A549 (cell line): ENCODE results near the gene APP. TPM values are rescaled to one million over a fixed set of nuclear protein-coding genes. Genes with fewer than 3 reads are reported as not detected.

Experiments used
- ATAC-seq, 2 experiments: fragments of 200-7000 bp in 1 of 2; fragments of >200 bp in 1 of 2; cut with Nextera tagmentation in 1 of 2; cut with Tn5 transposase in 1 of 2; 3 replicates each; pipeline versions ENCODE4 v1.8.0 to v1.9.1; 2018 to 2020; ENCODE audit warnings: mild to moderate bottlenecking in 1 of 2, moderate library complexity in 1 of 2
- CTCF ChIA-PET: fragments of 300-600 bp; sonication (Branson Sonifier 250); formaldehyde crosslinking; extraction: SDS; loops from one replicate; lab custom pipeline; 2021; ENCODE audit warnings: antibody characterized with exemption, inconsistent platforms; lab: Yijun Ruan, JAX
- POLR2A ChIA-PET: fragments of 350-600 bp; formaldehyde crosslinking; extraction: SDS; loops from one replicate; lab custom pipeline; 2021; ENCODE audit warnings: antibody characterized with exemption, inconsistent platforms; lab: Yijun Ruan, JAX
- DNase-seq, 2 experiments: peaks; one replicate each; pipeline versions ENCODE4 v3.0.0 to v3.0.0-alpha.2; 2011 to 2016; ENCODE audit warnings: low read depth in 1 of 2, low spot score in 1 of 2
- FAIRE-seq: peaks from 2 replicates; lab custom pipeline; 2011; peaks lifted over from hg19 to GRCh38; lab: Jason Lieb, UNC
- H3K27ac ChIP-seq, 2 experiments: fragments of >200 bp; sonication (Bioruptor Twin); formaldehyde crosslinking; 3 replicates each; pipeline ENCODE4 v1.5.1; 2016 to 2017
- H3K4me1 ChIP-seq: fragments of >200 bp; sonication (Bioruptor Twin); formaldehyde crosslinking; 3 replicates; pipeline ENCODE4 v1.6.1; 2016
- H3K4me2 ChIP-seq: fragments of >200 bp; sonication (Bioruptor Twin); formaldehyde crosslinking; 3 replicates; pipeline ENCODE4 v1.6.1; 2016
- H3K4me3 ChIP-seq: fragments of >200 bp; sonication (Bioruptor Twin); formaldehyde crosslinking; 3 replicates; pipeline ENCODE4 v1.5.1; 2016
- H3K9me3 ChIP-seq: fragments of >200 bp; sonication (Bioruptor Twin); formaldehyde crosslinking; 3 replicates; pipeline ENCODE4 v1.6.1; 2016
- BCL3 ChIP-seq: fragments of >200 bp; sonication (Bioruptor Twin); formaldehyde crosslinking; IDR thresholded peaks from 3 replicates; pipeline ENCODE4 v1.6.1; 2016
- BHLHE40 ChIP-seq: IDR thresholded peaks from 2 replicates; pipeline ENCODE4 v1.6.1; 2012; ENCODE audit warnings: low read depth, low read length, inconsistent platforms
- CBX2 ChIP-seq: fragments of 200-600 bp; sonication (generic); IDR thresholded peaks from 2 replicates; pipeline ENCODE4 v1.6.1; 2016; ENCODE audit warnings: low read depth, mild to moderate bottlenecking, borderline replicate concordance
- CBX8 ChIP-seq: fragments of 200-600 bp; sonication (generic); IDR thresholded peaks from 2 replicates; pipeline ENCODE4 v1.6.1; 2016
- CTCF ChIP-seq: fragments of >200 bp; sonication (Bioruptor Twin); formaldehyde crosslinking; IDR thresholded peaks from 3 replicates; pipeline ENCODE4 v1.5.1; 2016
- E2F6 ChIP-seq: IDR thresholded peaks from 2 replicates; pipeline ENCODE4 v1.6.1; 2012; ENCODE audit warnings: low read depth, borderline replicate concordance
- EHMT2 ChIP-seq: fragments of 200-600 bp; sonication (generic); IDR thresholded peaks from 2 replicates; pipeline ENCODE4 v1.6.1; 2016; ENCODE audit warnings: antibody characterized with exemption, low read depth, mild to moderate bottlenecking, moderate library complexity
- ESRRA ChIP-seq: fragments of 150-350 bp; IDR thresholded peaks from 2 replicates; pipeline ENCODE4 v1.6.1; 2014; ENCODE audit warnings: mild to moderate bottlenecking, low read length, borderline replicate concordance
- FOSL2 ChIP-seq, 2 experiments: fragments of 450-650 bp in 1 of 2; fragments of >200 bp in 1 of 2; sonication (Bioruptor Twin) in 1 of 2; formaldehyde crosslinking; IDR thresholded peaks; 2 replicates each; pipeline versions ENCODE4 v1.5.0 to v1.6.1; 2016 to 2020; ENCODE audit warnings: mild to moderate bottlenecking in 1 of 2, moderate library complexity in 1 of 2
- FOXS1 ChIP-seq: fragments of 250-450 bp; sonication (Bioruptor Pico); IDR thresholded peaks from 2 replicates; pipeline ENCODE4 v1.5.0; 2020; ENCODE audit warnings: mild to moderate bottlenecking, moderate library complexity
- HDAC2 ChIP-seq: fragments of 200-600 bp; sonication (generic); IDR thresholded peaks from 2 replicates; pipeline ENCODE4 v1.6.1; 2016
- HOXB5 ChIP-seq: fragments of 250-450 bp; sonication (Bioruptor Pico); IDR thresholded peaks from 2 replicates; pipeline ENCODE4 v1.5.0; 2020; ENCODE audit warnings: mild to moderate bottlenecking, moderate library complexity
- JUN ChIP-seq, 2 experiments: fragments of >200 bp; sonication (Bioruptor Twin); formaldehyde crosslinking; IDR thresholded peaks; 2 replicates in 1 of 2; 3 replicates in 1 of 2; pipeline ENCODE4 v1.6.1; 2016 to 2017
- JUNB ChIP-seq: fragments of >200 bp; sonication (Bioruptor Twin); formaldehyde crosslinking; IDR thresholded peaks from 2 replicates; pipeline ENCODE4 v1.6.1; 2016
- KDM1A ChIP-seq: fragments of 200-600 bp; sonication (generic); IDR thresholded peaks from 2 replicates; pipeline ENCODE4 v1.6.1; 2016; ENCODE audit warnings: low read depth, mild to moderate bottlenecking
- KDM5A ChIP-seq: fragments of 200-600 bp; sonication (generic); IDR thresholded peaks from 2 replicates; pipeline ENCODE4 v1.6.1; 2016; ENCODE audit warnings: antibody characterized with exemption, mild to moderate bottlenecking
- MAX ChIP-seq: IDR thresholded peaks from 2 replicates; pipeline ENCODE4 v1.6.1; 2012
- MAZ ChIP-seq: fragments of 150-350 bp; IDR thresholded peaks from 2 replicates; pipeline ENCODE4 v1.6.1; 2014; ENCODE audit warnings: antibody characterized with exemption, low read depth, low read length, borderline replicate concordance
- MYC ChIP-seq: IDR thresholded peaks from 2 replicates; pipeline ENCODE4 v1.6.1; 2012; ENCODE audit warnings: mild to moderate bottlenecking, inconsistent platforms, low read length, improper control_type of control experiment, borderline replicate concordance
- NFE2L2 ChIP-seq: fragments of 150-350 bp; conservative IDR thresholded peaks from 2 replicates; pipeline ENCODE4 v1.6.1; 2014; ENCODE audit warnings: low read length
- NPAS2 ChIP-seq: fragments of 250-450 bp; sonication (Bioruptor Pico); IDR thresholded peaks from 2 replicates; pipeline ENCODE4 v1.8.0; 2022; ENCODE audit warnings: mild to moderate bottlenecking, moderate library complexity, borderline replicate concordance
- NR3C1 ChIP-seq: fragments of >200 bp; sonication (Bioruptor Twin); formaldehyde crosslinking; IDR thresholded peaks from 3 replicates; pipeline ENCODE4 v1.6.1; 2017
- PBX3 ChIP-seq: IDR thresholded peaks from 2 replicates; pipeline ENCODE4 v1.6.1; 2012
- PHF8 ChIP-seq: fragments of 200-600 bp; sonication (generic); IDR thresholded peaks from 2 replicates; pipeline ENCODE4 v1.6.1; 2016; ENCODE audit warnings: low read depth, mild to moderate bottlenecking, antibody characterized with exemption, moderate library complexity, borderline replicate concordance
- RARB ChIP-seq: fragments of 250-450 bp; sonication (Bioruptor Pico); IDR thresholded peaks from 2 replicates; pipeline ENCODE4 v1.8.0; 2021; ENCODE audit warnings: mild to moderate bottlenecking, moderate library complexity
- RFX5 ChIP-seq: fragments of 450-650 bp; IDR thresholded peaks from 2 replicates; pipeline ENCODE4 v1.7.1; 2014; ENCODE audit warnings: antibody characterized with exemption, mild to moderate bottlenecking, moderate library complexity
- RNF2 ChIP-seq: fragments of 200-600 bp; sonication (generic); IDR thresholded peaks from 2 replicates; pipeline ENCODE4 v1.6.1; 2016; ENCODE audit warnings: low read depth, mild to moderate bottlenecking, antibody characterized with exemption, moderate library complexity, borderline replicate concordance
- SREBF2 ChIP-seq: fragments of 450-650 bp; IDR thresholded peaks from 2 replicates; pipeline ENCODE4 v1.6.1; 2014; ENCODE audit warnings: mild to moderate bottlenecking, moderate library complexity
- TFCP2L1 ChIP-seq: fragments of 250-450 bp; sonication (Bioruptor Pico); IDR thresholded peaks from 2 replicates; pipeline ENCODE4 v1.5.0; 2021; ENCODE audit warnings: mild to moderate bottlenecking
- ZFP36 ChIP-seq: fragments of 450-650 bp; IDR thresholded peaks from 2 replicates; pipeline ENCODE4 v1.6.1; 2014; ENCODE audit warnings: borderline replicate concordance; ENCODE audit not compliant: partially characterized antibody
- WGBS: methylation state at CpG from one replicate; pipeline ENCODE4 v1.1.6; 2017; ENCODE audit errors: missing lambda C conversion rate; 5-methylcytosine and 5-hydroxymethylcytosine counted together
- polyA plus RNA-seq, 4 experiments: library from polyadenylated mRNA; depleted of rRNA in 3 of 4; stranded (reverse); fragments of >200 nt; fragmentation: RNase III in 1 of 4; extraction: RNeasy Plus Mini Kit Qiagen cat#74134 plus additional on column Dnase treatment in 1 of 4; gene quantifications; 2 replicates in 3 of 4; 3 replicates in 1 of 4; pipeline ENCODE4 v1.2.3, GENCODE V29; 2011 to 2017

The APP gene
- polyA plus RNA-seq, 2 of the 4 experiments (the other 2 are of a cell fraction): 540 to 565 TPM

- FAIRE-seq (no peak), DNase-seq (no peak), ATAC-seq (no peak)
- 94% methylated on average over 5 of the region's 5 CpGs for WGBS
- Histone ChIP-seq H3K9me3 (no peaks in the 10 kb centered on the region), H3K27ac (no peak overlapping the region), H3K4me1 (no peaks in the 10 kb centered on the region), H3K4me3 (no peak overlapping the region), H3K4me2 (no peak overlapping the region)
- POLR2A ChIA-PET: no interaction called here
- CTCF ChIA-PET: no interaction called here
- TF ChIP-seq SREBF2 (no peak), CBX2 (no peak), BCL3 (no peak), JUNB (no peak), JUN (IDR thresholded peaks at IDR 0.05) (no peak), E2F6 (no peak), FOXS1 (no peak), ZFP36 (no peak), PBX3 (no peak), HOXB5 (CRISPR knock-in tag) (no peak), BHLHE40 (no peak), MAX (no peak), KDM5A (no peak), RNF2 (no peak), NFE2L2 (no peak), MAZ (no peak), FOSL2 (IDR thresholded peaks at IDR 0.05) (no peak), FOSL2 (CRISPR knock-in tag; IDR thresholded peaks at IDR 0.05) (no peak), NR3C1 (no peak), CBX8 (no peak)
These were observed 169.2 kb downstream of the APP start for GRCh38 chr21:26001356-26001755.

GRCh38 chr21:25999921-26000582 lies 170.5 kb downstream of the APP start:
- FAIRE-seq: no peak
- TF ChIP-seq KDM1A (no peak), BHLHE40 (no peak), BCL3 (no peak), CTCF (no peak), ESRRA (no peak), RFX5 (no peak), SREBF2 (no peak), HOXB5 (CRISPR knock-in tag) (no peak), EHMT2 (no peak), TFCP2L1 (CRISPR knock-in tag) (no peak), PHF8 (no peak), JUNB (no peak), NPAS2 (no peak), HDAC2 (no peak), RARB (CRISPR knock-in tag) (no peak), MYC (no peak), CBX8 (no peak)
- TF ChIP-seq, all 56 proteins: peak for 0
- no peak for DNase-seq
- ATAC-seq: no peak
- no peaks in the 10 kb centered on the region for H3K9me3 ChIP-seq
- WGBS: 96% methylated on average over 19 of the region's 19 CpGs
- no peak overlapping the region for H3K27ac ChIP-seq
- no peak overlapping the region for H3K4me2 ChIP-seq
- no peak overlapping the region for H3K4me3 ChIP-seq
- POLR2A ChIA-PET: no interaction called here
- CTCF ChIA-PET: no interaction called here
- no peaks in the 10 kb centered on the region for H3K4me1 ChIP-seq
